Right hindlimb (tissue), 1 donor: ENCODE data around the gene CPEB4.

Experiments
- DNase-seq: peaks from one replicate; pipeline ENCODE4 v3.0.0-alpha.2; 2018

The CPEB4 gene

DNA sequence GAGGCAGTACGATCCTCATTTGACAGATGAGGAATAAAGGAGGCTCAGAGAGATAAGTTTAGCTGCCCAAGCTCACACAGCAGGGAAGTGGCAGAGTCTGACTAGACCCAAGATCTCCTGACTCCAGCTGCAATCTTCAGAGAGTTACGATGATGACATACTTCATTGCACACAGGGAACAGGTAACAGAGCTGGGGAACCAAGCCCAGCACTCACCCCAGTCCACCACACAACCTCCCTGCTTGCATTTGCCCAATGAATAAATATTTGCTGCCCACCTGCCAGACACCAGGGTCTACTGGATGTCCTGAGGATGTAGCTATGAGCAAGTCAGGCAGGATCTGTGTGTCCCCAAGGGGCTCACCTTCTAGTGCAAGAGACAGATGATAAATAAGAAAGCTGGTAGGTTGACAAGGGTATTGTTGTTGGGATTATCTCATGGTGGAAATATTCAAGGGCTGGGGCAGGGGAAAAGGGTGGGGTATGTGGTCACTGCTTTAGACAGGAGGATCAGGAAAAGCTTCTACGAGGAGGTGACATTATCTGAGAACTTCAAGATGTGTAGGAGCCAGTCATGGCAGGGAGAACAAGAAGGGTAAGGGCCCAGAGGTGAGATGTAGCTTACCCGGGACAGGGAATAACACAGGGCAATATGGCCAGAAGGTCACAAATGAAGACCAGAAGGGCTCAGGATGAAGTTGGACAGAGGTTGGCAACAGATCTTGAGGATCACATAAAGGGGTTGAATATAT lies 28.6 kb upstream of the CPEB4 start:
- DNase-seq: no peak

DNA sequence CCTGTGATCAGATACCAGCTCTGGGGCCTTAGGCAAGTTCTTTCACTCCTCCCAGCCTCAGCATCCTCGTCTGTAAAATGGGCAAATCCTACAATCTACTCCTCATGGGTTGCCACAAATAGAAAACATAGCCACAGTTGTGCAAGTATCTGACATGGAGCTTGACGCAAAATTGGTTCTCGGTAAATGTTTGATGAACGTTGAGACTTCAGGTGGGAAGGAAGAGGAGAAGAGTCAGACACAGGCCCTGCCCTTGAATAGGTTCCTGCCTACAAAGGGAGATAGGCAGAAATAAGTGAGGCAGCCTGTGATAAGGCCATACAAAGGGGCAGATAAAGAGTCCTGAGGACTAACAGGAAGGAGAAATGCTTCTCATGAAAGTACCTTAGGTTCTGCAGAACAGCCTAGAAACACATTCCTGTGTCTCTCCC lies 26.1 kb upstream of the CPEB4 start:
- DNase-seq: no peak

- no peak for DNase-seq
These were observed 24.8 kb upstream of the CPEB4 start for GRCh38 chr5:173863359-173863758.

DNA sequence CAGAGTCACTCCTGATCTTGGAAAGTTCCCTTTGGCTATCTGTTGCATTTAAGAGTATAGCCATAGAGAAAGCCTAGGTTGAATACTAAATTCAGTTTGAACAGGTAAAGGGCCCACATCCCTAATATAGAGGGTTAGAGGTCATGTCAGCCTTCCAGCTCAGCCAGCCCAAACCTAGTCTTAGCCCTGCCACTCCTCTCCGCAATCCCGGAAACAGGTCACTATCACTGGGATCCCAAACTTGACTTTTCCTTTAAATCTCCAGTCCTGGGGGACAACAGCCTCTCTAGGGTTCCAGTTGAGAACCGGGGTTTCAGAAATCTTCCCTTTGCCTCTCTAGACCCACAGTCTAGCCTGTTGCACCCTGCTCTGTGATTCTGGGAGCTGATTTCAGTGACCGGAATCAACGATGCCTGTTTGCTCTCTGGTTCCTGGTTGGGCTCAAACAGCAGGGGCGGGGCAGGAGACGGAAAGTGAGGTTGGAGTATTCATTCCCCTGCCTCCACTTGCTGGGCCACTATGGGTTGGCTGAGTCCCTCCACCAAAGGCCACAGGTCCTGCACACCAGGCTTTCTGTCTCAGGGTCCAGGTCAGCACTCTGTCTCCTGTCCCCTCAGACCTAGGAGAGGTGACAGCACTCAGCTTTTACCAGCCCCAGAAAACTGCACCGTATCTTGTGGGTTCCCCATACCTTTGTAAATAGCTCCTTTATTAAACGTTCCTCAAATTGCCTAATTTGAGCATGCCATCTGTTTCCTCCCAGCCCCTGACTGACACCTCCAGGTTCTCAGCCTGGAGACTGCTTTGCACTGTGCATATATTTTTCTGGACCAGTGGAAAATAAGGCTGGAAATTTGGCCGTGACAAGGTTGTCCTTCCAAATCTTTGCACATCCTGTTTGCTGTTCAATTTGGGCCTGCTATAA lies 23.8 kb upstream of the CPEB4 start:
- DNase-seq: no peak

DNA sequence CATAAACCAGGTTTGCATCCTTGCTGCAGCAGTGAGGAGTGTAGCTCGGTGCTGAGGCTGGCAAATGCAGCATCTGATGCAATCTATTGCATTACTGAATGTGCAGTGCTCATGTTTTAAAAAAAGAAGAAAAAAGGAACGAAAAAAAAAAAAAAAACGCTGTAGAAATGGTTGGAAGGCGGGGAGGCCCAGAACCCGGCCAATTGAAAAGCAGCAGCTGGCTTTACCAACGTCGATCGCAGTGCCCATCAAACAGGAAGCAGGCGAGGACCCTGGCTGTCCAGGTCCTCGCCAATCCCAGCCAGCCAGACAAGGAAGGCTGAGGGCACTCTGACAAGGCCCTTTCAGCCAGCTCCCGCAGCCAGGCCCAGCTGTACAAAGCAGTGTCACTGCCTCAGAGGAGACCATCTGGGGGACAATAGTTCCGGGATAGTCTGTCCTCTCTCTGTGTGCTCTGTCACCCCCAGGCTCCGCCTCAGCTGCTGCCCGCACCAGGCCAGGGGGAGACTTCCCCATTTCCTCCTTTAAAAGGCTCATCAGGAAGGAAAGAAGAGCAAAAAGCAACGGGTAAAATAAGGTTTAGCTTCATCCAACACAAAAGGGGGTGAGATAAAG lies 21.8 kb upstream of the CPEB4 start:
- no peak for DNase-seq

DNA sequence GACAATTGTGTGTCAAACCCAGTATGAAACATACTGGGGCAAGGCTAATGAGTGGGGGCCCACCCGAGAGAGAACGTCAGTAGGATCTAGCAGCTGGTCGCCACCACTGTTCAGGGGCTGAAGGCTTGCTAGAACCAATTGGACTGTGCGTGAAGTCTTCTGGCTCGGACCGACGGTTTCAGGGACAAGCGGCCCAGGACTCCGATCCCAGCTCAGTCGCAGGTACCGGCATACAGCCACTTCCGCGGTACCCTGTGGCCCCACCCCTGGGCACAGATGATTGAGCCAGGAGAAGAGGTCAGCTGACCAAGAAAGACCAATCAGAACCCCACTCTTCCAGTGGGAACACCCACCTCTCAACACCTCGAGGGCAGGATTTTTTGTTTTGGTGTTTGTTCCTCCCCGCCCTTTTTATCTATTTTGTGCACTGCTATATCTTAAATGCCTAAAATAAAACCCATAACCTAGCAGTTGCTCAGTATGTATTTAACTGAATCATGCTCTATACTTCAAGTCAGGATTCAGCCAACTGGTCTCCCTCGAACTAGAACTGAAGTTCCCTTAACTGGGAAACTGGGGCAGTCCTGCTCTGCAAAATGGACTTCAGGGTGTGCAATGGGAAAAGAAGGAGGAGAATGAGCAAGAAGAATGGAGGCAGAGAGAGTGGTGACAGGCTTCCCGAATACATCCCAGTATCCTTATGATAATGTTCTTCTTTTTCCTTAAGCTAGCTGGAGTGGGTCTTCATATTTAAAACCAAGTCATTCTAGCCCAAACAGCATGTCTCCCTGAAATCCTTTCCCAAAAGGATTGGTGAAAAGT lies 21.1 kb upstream of the CPEB4 start:
- no peak for DNase-seq

DNA sequence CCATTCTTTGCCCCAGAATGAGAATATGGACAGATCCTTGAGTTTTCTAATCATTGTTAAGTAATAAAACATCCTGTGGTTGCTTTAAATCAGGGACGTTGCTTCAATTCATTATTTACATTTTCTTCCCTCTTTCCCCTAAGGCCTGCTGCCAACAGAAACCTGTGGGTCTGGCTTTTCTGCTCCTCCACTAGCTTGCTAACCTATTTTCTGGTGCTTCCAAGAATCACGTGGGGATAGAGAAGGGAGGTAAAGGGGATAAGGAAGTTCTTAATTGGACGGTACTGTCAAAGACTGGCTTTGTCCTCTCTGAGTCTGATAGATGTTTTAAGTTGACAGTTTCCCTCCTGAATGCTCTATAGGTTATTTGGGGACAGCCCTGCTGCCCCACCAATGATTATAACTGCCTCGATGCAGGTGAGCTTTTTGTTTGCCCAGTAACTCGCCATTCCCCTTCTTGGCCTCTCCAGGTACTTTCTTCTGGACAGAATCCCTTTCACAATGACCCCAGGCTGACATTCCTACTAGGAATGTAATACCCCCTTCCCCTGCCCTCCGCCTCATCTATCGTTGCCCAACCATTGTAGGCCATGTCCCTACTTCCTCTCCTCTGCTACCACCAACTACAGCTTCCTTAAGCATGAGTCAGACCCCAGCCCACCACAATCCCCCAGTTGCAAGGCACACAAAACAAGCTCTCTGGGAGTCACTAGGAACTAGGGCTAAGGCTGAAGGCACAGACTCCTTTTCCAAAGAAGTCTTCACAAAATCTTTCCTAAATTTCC lies 19.9 kb upstream of the CPEB4 start:
- no peak for DNase-seq

- DNase-seq: no peak
These were observed 18.8 kb upstream of the CPEB4 start for GRCh38 chr5:173869316-173869715.

GRCh38 chr5:173872957-173873305 lies 15.2 kb upstream of the CPEB4 start:
- no peak for DNase-seq

DNA sequence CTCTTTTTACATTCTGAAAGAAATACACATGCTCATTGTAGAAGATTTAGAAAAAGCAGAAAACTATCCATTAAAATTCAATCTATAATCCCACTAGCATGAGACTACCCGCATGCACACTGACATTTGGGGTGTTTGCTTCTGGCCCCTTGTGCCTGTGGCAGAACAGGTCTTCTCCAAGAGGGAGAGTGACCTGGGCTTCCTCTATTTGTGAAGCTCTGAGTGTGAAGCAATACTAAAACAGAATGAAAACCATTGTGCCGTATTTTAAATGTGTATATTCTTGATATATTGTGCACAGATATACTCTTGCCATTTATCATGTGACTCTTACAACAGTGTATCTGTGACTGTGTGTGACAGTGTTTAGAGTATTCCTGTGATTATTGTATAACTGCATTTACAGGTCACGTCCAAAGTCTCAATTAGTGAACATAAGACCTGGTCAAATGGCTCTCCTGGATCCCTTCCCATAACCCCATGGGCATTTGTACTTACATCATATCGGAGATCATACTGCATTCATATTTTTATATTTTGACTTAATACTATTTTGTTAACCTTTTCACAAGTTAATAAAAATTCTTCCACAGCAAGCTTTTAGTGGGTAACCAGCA lies 14.7 kb upstream of the CPEB4 start:
- DNase-seq: no peak

DNA sequence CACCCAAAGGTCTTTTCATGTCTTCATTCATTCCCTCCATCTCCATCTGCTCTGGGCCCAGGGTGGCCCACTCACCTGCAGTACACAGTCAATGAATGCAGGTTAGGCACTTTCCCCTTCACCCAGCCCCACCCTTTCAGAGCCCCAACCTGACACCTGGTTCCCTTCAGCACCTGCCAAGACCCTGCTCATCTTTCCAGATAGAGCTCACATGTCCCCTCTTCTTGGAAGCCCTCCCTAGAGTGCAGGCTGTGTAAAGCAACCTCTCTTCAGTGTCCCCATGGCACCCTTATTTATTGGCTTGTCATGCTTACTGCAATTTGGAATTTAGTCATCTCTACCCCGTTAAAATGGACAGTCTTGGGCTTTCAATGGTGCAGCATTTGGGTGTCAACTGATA lies 13.0 kb upstream of the CPEB4 start:
- DNase-seq: no peak

DNA sequence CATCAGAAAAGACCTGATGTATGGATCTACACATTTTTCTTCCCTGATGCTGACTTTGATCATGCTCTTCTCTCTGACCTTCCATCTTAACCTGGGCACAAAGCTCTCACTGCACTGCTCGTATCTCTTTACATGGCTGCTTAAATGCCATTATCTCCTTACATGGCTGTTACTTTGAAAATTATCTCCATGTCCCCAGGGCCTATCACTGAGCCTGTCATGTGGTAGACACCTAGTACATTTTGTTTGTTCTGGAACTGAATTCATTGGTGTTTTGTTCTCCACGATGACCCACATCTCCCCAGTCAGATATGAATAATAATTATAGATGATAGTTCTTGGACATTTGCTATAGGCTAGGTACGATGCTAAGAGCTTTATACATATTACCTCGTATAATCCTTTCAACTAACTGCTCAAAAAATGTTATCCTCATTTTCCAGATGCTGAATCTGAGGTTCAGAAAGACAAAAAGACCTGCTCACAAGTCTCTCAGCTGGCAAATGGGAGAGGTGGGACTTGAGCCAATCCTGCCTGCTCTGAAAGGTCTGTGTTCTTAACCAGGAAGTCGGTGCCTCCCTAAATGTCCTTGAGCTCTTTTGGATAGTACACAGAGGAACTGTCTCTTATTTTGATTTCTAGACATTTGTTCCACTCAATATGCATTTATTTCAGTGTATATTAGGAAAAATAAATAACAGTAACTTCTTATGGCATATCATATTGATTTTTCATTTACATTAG lies 9.8 kb upstream of the CPEB4 start:
- no peak for DNase-seq

DNA sequence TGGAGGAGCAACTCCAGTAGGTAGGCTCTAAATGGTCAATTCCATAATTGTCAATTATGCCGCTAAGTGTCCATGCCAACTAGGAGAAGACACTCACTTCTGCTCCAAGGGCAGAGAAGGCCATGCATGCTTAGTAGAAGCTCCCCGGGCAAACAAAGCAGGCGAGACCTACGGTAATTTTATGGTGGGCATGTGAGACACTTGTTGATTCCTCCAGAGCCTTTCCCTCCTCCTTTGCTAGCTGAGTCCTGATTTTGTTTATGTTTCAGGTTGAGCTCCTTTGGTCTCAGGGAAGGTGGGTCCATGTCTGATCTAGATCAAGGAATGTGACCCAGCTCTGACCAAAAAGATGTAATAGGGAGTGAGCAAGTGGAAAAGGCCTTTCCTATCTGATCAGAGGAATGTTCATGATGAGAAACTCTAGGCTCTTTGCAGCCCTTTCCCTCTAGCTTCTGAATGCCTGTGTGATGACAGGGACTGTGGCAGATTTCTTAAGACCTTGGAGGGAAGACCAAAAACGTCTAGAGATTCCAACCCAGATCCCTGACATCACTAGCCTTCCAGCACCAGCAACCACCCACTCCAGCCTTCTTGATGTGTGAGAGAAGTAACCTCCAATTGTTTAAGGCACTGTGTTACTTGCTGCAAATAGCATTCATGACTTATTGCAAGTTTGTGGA lies 7.7 kb upstream of the CPEB4 start:
- no peak for DNase-seq

DNA sequence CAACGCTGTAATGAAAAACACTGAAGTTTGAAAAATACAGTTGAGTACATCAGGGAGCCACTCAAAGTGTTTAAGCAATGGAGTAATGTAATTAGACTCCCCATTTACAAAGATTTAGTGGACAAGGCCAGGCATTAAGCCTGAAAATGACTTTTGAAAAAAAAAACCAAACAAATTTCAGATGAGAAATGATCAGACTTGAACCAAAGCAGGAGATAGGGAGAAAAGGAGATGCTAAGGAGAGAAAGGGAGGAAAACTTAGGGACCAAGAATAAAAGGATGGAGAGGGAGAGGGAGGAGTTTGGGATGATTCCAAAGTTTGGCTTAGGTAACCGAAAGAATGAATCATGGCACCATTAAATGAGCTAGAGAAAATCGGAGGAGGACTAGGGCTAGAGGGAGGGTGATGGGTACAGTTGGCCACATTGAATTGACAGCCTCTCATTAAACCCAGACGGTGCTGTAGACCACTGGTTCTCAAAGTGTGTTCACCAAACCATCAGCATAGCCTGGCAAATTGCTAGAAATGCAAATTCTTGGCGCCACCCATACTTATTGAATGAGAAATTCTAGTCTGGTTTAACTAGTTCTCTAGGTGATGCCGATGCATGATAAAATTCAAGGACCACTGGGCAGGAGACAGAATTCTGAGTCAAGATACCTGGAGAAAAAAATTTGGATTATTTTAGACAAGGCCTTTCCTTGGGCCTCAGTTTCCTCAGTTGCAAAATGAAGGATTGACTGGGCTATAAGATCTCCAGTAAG lies 6.2 kb upstream of the CPEB4 start:
- DNase-seq: no peak

GRCh38 chr5:173882632-173883031 lies 5.5 kb upstream of the CPEB4 start:
- DNase-seq: no peak

DNA sequence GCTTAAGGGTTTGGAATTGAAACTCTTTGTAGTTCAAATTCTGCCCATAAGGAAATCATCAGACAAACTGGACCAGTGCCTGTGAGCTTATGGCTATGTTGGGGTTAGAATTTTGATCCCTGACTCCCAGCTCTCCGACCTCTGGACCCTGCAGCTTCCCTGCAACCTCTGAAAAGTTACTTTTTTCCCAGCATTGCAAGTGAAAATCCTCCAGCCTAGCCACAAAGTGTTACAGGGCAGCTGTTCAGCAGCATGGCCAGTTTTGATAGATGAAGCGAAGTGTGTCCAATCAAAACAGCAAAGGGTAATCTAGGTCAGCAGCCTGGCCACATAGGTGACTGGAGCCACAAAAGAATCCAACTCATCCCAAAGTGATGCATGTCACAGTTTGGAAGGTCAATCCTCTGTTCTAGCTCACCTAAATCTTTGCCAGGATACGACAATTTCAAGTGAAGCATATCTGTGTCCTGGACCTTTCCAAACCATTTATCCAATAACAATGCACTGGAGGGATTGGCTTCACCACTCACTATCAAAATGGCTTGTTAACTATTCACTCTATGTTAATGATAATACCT lies 4.7 kb upstream of the CPEB4 start:
- DNase-seq: no peak

DNA sequence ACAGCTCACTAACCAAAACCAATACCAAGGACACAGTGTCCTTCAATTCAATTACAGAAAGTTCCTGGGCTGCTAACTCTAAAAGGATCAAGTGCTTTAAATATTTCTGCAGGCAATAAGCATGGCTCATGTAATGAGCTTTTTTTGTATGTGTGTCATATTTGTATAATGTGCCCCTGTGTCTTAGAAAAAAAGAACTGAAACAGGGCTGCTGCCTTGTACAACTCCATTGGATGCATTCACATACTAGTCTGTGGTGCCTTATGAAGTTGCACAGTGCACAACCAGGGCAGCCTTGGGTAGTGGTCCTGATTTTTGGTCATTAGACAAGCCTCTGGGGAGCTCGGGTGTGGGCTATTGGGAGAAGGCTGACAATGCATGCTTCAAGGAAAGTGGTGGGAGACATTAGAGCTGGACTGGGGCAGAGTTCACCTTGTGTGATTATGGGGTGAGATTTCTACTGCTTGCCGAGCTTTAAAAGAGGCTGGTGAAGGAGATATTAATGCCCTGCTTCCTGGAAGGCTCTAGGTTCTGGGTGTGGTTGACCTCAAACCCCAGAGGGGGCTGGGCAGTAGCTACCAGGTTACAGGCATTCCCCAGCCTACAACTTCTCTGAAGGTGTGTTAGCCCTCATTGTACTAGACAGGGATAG lies 3.6 kb upstream of the CPEB4 start:
- no peak for DNase-seq

GRCh38 chr5:173885054-173885443 lies 3.1 kb upstream of the CPEB4 start:
- DNase-seq: no peak
